Hepatocyte (in vitro differentiated cells): Measurements from ENCODE around the gene DNPEP.
A peak's percentile ranks its signal among the peaks of the same experiment; 100 is the strongest.

Experiments
- EZH2 ChIP-seq: fragments of 200-600 bp; sonication (generic); IDR thresholded peaks from 2 replicates; pipeline ENCODE4 v1.6.1; 2016; ENCODE audit warnings: antibody characterized with exemption, mild to moderate bottlenecking, borderline replicate concordance
- EZH2phosphoT487 ChIP-seq: fragments of 200-600 bp; sonication (generic); IDR thresholded peaks from one replicate; pipeline ENCODE4 v1.6.1; 2018; ENCODE audit warnings: antibody characterized with exemption, mild to moderate bottlenecking, low read depth, moderate library complexity; ENCODE audit not compliant: unreplicated experiment, severe bottlenecking
- TF ChIP-seq, protein P1 (sequence below): fragments of 200-600 bp; sonication (generic); IDR thresholded peaks from 2 replicates; pipeline ENCODE4 v1.5.1; 2016; ENCODE audit warnings: antibody characterized with exemption, mild to moderate bottlenecking; ENCODE audit not compliant: poor library complexity

- TF ChIP-seq, protein P1, sequence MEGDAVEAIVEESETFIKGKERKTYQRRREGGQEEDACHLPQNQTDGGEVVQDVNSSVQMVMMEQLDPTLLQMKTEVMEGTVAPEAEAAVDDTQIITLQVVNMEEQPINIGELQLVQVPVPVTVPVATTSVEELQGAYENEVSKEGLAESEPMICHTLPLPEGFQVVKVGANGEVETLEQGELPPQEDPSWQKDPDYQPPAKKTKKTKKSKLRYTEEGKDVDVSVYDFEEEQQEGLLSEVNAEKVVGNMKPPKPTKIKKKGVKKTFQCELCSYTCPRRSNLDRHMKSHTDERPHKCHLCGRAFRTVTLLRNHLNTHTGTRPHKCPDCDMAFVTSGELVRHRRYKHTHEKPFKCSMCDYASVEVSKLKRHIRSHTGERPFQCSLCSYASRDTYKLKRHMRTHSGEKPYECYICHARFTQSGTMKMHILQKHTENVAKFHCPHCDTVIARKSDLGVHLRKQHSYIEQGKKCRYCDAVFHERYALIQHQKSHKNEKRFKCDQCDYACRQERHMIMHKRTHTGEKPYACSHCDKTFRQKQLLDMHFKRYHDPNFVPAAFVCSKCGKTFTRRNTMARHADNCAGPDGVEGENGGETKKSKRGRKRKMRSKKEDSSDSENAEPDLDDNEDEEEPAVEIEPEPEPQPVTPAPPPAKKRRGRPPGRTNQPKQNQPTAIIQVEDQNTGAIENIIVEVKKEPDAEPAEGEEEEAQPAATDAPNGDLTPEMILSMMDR = peak; percentile 44
- TF ChIP-seq EZH2 = no peak
- no peak for TF ChIP-seq EZH2phosphoT487
Measured at GRCh38 chr2:219352448-219353023, 35.2 kb downstream of the DNPEP start.
